ENCODE measurements around the gene MAP7. TPM values are rescaled to one million over a fixed set of nuclear protein-coding genes. Genes with fewer than 3 reads are reported as not detected.

MAP7 gene
- total and polyA plus RNA-seq, 11 donors: 0.86 to 3.2 (median 2.1) TPM

DNA sequence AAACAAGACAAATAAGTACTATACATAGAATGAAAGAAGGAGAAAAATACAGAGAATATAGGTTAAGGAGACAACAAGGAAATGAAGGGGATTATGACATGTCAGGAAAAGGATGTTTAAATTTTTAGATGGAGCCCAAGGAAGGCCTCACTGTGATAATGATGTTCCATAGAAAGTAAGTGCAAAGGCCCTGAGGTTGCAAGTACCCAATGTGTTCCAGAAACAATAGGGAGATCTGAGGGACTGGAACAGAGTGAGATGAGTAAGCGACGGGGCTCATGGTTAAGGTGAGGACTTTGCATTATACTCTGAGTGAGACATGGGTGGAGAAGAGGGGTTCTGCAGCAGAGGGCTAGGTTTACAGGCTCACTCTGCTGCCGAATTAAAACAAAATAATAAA is 137.8 kb downstream of the MAP7 start:
- intact Hi-C loops (cut with DNase I): no loop called here
- no peak for ATAC-seq

DNA sequence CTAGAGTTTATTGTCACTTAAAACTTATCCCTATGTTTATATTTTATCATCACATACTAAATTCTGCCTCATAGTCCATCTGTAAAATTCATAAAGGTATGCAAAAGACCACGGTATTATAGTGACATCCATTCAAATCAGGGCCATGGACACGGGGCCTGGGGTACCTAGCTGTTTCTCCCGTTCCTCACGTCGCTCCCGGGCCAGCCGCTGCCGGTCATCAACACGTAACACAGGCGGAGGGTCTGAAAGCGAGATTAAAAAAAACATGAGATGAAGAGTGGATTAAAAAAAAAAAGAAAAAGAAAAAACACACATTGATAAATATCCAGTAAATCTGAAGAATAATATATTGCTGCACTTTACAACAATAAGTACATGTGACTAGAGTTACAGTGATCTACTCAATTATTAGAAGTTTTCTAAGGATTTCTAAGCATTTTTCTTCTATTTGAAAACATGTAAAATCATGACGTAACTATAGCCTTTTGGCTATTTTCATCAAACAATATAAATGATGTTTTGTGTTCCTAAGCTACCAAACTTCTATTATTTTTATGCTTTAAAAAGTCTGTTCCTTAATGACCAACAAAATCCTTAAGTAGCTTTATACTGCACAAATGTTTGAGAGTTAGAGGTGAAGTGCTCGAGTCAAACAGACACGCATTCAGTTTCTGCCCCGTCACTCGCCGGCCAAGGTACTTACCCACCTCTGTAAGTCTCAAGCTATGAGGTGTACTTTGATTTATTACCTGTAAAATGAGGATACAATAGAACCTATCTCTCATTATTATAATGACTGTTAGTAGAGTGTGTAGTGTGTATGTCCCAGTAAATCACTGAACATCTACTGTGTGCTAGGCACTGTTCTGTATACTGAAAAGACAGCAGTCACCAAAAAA is 138.5 kb downstream of the MAP7 start:
- Histone ChIP-seq H3K4me1 (peaks cover 0 to 8% (median 0%) of the 10 kb centered on the region in 12 donors), H3K27me3 (no peaks in the 10 kb centered on the region), H3K4me3 (no peak overlapping the region), H3K9me3 (no peaks in the 10 kb centered on the region), H3K36me3 (no peaks in the 10 kb centered on the region), H3K27ac (no peak overlapping the region)
- WGBS, 4 donors: 91 to 93% (median 92%) methylated on average over 17 of the region's 17 CpGs
- ATAC-seq (no peak), DNase-seq (no peak)
- intact Hi-C loops (cut with DNase I): no loop called here
- TF ChIP-seq, protein P1, sequence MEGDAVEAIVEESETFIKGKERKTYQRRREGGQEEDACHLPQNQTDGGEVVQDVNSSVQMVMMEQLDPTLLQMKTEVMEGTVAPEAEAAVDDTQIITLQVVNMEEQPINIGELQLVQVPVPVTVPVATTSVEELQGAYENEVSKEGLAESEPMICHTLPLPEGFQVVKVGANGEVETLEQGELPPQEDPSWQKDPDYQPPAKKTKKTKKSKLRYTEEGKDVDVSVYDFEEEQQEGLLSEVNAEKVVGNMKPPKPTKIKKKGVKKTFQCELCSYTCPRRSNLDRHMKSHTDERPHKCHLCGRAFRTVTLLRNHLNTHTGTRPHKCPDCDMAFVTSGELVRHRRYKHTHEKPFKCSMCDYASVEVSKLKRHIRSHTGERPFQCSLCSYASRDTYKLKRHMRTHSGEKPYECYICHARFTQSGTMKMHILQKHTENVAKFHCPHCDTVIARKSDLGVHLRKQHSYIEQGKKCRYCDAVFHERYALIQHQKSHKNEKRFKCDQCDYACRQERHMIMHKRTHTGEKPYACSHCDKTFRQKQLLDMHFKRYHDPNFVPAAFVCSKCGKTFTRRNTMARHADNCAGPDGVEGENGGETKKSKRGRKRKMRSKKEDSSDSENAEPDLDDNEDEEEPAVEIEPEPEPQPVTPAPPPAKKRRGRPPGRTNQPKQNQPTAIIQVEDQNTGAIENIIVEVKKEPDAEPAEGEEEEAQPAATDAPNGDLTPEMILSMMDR (IDR thresholded peaks at IDR 0.05): no peak
- TF ChIP-seq POLR2A (IDR thresholded peaks at IDR 0.05): no peak

More for the DNA sequence above, 137.8 kb downstream of the MAP7 start:
- no peak for DNase-seq
- Histone ChIP-seq H3K4me3 (no peak overlapping the region), H3K27me3 (no peaks in the 10 kb centered on the region), H3K4me1 (peaks cover 0 to 8% (median 0%) of the 10 kb centered on the region in 12 donors), H3K36me3 (no peaks in the 10 kb centered on the region), H3K9me3 (no peaks in the 10 kb centered on the region), H3K27ac (no peak overlapping the region)
- TF ChIP-seq, protein P1 (IDR thresholded peaks at IDR 0.05): no peak
- no peak for TF ChIP-seq POLR2A (IDR thresholded peaks at IDR 0.05)
- 89 to 95% (median 92%) methylated on average over 3 of the region's 3 CpGs for WGBS, 4 donors

DNA sequence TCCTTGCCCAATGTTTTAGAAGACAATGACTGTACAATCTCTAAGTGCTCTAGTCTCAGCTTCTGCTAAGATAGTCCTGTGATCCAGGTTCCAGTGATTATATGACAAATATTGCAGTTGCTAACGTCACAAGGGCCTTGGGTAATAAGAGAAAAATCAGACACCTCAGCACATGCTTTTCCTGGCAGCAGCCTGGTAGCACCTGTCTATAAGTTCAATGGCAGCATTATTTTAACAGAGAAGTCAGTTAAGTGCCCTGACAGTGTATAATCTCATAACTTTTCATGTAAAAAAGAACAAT is 139.2 kb downstream of the MAP7 start:
- Histone ChIP-seq H3K4me3 (no peak overlapping the region), H3K9me3 (no peaks in the 10 kb centered on the region), H3K27me3 (no peaks in the 10 kb centered on the region), H3K4me1 (peaks cover 0 to 8% (median 0%) of the 10 kb centered on the region in 12 donors), H3K36me3 (no peaks in the 10 kb centered on the region), H3K27ac (no peak overlapping the region)
- 43 to 59% (median 45%) methylated on average over 1 of the region's 1 CpG for WGBS, 4 donors
- intact Hi-C loops (cut with DNase I): no loop called here
- TF ChIP-seq, protein P1 (IDR thresholded peaks at IDR 0.05): no peak
- TF ChIP-seq POLR2A (IDR thresholded peaks at IDR 0.05): no peak
- no peak for DNase-seq
- ATAC-seq: no peak

DNA sequence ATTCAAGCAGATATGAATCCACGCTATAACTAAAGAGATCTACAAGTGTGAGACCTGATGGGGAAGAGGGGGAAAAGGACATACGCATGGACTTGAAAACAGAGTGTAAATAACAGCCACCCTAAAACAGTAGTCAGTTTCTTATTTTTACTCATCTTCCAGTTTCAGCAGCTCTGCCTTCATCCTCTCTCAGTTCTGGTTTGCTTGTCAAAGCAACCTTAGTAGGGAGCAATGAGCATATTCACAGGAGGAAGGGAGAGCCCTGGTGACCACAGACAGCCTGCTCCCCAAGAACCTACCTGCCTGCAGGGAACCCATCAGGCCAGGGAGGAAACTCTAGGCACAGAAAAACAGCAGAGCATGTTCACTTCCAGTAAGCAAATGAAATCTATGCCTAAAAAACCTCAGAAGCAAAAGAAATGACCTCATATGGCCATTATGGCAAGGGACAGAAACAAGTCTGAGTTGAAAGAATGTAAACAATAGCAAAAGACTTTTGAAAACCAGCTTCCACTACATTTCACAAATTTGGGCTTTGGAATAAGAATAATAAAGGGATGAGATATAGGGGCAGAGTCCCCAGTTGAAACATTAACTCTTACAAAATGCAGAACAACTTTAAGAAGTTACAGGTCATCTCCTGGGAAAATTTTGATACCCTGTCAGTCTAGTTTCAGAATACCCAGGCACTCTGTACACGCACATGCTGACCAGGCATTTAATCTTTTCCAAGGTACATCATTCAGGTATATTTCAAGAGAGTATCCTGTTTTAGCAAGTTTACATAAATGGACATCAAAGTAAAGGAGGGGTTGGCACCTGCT is 139.8 kb downstream of the MAP7 start:
- Histone ChIP-seq H3K27me3 (no peaks in the 10 kb centered on the region), H3K4me1 (peaks cover 0 to 8% (median 0%) of the 10 kb centered on the region in 12 donors), H3K36me3 (no peaks in the 10 kb centered on the region), H3K27ac (no peak overlapping the region), H3K4me3 (no peak overlapping the region), H3K9me3 (no peaks in the 10 kb centered on the region)
- ATAC-seq: no peak
- intact Hi-C loops (cut with DNase I): no loop called here
- WGBS, 4 donors: 81 to 91% (median 85%) methylated on average over 3 of the region's 3 CpGs
- TF ChIP-seq, protein P1 (IDR thresholded peaks at IDR 0.05): no peak
- no peak for TF ChIP-seq POLR2A (IDR thresholded peaks at IDR 0.05)
- DNase-seq: no peak

Data from heart left ventricle (tissue), 16 donors.